Measurements from ENCODE around the gene RAP1GAP2. TPM values are rescaled to one million over a fixed set of nuclear protein-coding genes. Genes with fewer than 3 reads are reported as not detected.

The RAP1GAP2 gene
- 0.32 and 1.7 TPM in 2 replicates for total RNA-seq

GRCh38 chr17:2796164-2797125, at the start of gene RAP1GAP2:
TSS of gene RAP1GAP2 (plus strand) at chr17:2796438. CDS start at chr17:2796528, 90 bp downstream.

GRCh38 chr17:2749058-2749783, 47.0 kb upstream of the RAP1GAP2 start, which contains the start of gene CCDC92B:
TSS of gene CCDC92B (minus strand) at chr17:2749652. CDS start at chr17:2735145, 14,507 bp downstream.

GRCh38 chr17:3063507-3063906, 267.3 kb downstream of the RAP1GAP2 start, which contains the start of gene OR1D5:
TSS of gene OR1D5 (minus strand) at chr17:3063607. CDS start at chr17:3063607, 0 bp downstream.

Other genes with a start within 250 kb of the RAP1GAP2 start
- 53.7 and 60.0 TPM in 2 replicates for gene PAFAH1B1, start 202.8 kb upstream of the RAP1GAP2 start, total RNA-seq
- 29.2 and 33.7 TPM in 2 replicates for gene CLUH, start 84.7 kb upstream of the RAP1GAP2 start, total RNA-seq
- not detected in 2 replicates for gene CCDC92B, start 46.8 kb upstream of the RAP1GAP2 start, total RNA-seq